ENCODE data around the gene MLLT1. TPM values are rescaled to one million over a fixed set of nuclear protein-coding genes. Genes with fewer than 3 reads are reported as not detected.

The MLLT1 gene
- total and polyA plus RNA-seq, 2 of the 8 experiments (the other 6 are each of a cell fraction or from before 2014, with no cell fraction given) = 18.8 to 45.1 TPM

GRCh38 chr19:6324757-6325156, 45.0 kb upstream of the MLLT1 start (continued):
- TF ChIP-seq POU5F1 (IDR thresholded peaks at IDR 0.05; ENCODE audit: low read depth, low read length) = no peak
- no peak for TF ChIP-seq TCF12 (IDR thresholded peaks at IDR 0.05; ENCODE audit: low read depth, low read length)
